GM23248 (cell line): Measurements from ENCODE around the gene MAP7D2.

ENCODE experiments used
- EZH2 ChIP-seq: fragments of 200-600 bp; sonication (generic); IDR thresholded peaks from 2 replicates; pipeline ENCODE4 v1.6.1; 2018; ENCODE audit warnings: antibody characterized with exemption, mild to moderate bottlenecking; ENCODE audit not compliant: insufficient read depth, poor library complexity, severe bottlenecking
- EZH2phosphoT487 ChIP-seq: fragments of 200-600 bp; sonication (generic); IDR thresholded peaks from 2 replicates; pipeline ENCODE4 v1.6.1; 2018; ENCODE audit warnings: antibody characterized with exemption, moderate library complexity, mild to moderate bottlenecking, low read depth; ENCODE audit not compliant: insufficient read depth

DNA sequence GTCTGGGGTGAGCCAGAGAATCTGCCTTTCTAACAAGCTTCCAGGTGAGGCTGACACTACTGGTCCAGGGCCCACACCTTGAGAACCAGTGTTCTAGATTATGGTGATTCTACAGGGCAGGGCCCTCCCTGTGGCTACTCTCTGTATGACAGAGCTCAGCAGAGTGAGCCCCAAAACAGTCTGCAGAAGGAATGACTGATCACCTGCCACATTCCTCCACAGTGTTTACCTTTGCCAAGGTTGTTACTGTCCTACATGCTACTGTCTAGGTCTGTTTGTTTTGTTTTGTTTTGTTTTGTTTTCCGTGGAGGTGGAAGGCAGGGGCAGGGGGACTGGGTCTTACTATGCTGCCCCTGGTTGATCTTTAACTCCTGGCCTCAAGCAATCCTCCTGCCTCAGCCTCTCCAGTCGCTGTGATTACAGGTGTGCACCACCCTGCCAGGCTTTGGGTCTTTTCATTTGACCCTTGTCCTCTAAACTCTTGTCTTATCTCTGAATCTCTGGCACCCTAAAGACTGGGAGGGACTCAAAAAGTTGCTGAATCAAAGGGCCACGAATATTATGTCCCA lies 45.1 kb downstream of the MAP7D2 start:
- TF ChIP-seq EZH2 (no peak), EZH2phosphoT487 (no peak)
